ENCODE measurements around the gene TBC1D22A.

- TF ChIP-seq, protein P1, sequence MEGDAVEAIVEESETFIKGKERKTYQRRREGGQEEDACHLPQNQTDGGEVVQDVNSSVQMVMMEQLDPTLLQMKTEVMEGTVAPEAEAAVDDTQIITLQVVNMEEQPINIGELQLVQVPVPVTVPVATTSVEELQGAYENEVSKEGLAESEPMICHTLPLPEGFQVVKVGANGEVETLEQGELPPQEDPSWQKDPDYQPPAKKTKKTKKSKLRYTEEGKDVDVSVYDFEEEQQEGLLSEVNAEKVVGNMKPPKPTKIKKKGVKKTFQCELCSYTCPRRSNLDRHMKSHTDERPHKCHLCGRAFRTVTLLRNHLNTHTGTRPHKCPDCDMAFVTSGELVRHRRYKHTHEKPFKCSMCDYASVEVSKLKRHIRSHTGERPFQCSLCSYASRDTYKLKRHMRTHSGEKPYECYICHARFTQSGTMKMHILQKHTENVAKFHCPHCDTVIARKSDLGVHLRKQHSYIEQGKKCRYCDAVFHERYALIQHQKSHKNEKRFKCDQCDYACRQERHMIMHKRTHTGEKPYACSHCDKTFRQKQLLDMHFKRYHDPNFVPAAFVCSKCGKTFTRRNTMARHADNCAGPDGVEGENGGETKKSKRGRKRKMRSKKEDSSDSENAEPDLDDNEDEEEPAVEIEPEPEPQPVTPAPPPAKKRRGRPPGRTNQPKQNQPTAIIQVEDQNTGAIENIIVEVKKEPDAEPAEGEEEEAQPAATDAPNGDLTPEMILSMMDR (IDR thresholded peaks at IDR 0.05; ENCODE audit: poor library complexity) = no peak
- no peak for TF ChIP-seq EZH2 (IDR thresholded peaks at IDR 0.05; ENCODE audit: borderline replicate concordance)
- TF ChIP-seq EZH2phosphoT487 (IDR thresholded peaks at IDR 0.05; ENCODE audit: low read depth, severe bottlenecking, unreplicated experiment) = no peak
Measured at GRCh38 chr22:47102648-47103047, 340.2 kb downstream of the TBC1D22A start.
